HG02938 (cell line): ENCODE results near the gene DNTT.

ENCODE experiments used
- ATAC-seq: cut with Tn5 transposase; IDR thresholded peaks from one replicate; pipeline ENCODE4 v1.9.1; 2021; ENCODE audit warnings: mild to moderate bottlenecking, moderate library complexity; ENCODE audit not compliant: unreplicated experiment

The DNTT gene

DNA sequence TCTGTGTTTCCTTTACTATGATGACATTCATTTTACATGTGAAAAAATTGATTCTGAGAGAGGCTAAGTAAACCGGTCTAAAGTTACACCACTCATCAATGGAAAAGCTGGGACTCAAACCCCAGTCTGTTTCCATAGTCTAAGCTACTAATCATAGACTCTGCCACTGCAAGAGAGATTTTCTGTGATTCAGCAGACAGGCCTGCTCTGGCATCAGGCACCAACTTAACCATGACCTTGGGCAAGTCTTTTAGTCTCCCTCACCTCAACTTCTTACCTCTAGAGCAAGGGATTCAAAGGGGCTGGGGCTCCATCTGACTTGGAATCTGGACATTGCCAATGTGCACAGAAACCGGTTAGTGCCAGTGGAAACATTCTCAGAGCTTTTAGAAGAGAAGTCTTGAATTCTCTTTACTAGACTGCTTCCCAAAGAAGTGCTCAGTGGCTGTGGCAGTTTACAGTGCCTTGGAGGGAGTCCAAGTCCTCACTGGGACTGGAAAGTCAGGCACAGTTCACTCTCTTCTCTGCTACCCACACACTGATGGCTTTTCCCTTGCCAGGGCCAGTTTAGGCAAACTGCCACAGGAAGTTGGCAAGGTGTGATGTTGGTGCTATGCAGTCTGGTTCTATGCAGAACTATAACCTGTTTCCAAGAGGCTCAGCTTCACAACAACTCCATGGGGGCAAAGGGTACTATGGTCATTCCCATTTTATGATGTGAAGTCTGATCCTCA, 28.4 kb upstream of the DNTT start:
- ATAC-seq: no peak

DNA sequence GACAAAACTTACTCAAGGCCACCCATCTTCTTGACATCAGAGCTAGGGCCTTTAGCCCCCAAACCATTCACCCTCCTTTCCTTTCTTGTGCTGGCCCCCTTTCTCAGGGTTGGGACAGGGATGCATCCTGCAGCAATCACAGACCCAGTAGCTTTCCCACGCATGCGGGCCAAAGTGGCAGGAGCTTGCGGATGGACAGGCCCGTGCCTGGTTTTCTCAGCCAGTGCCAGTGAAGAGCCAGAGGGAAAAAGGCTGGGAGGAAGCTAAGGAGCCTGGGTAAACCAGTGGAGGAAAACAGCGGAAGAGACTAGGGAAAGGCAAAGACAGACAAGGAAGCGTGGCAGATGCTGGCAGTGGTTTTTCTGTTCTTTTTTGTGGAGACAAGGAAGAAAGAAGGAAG, 27.8 kb upstream of the DNTT start:
- no peak for ATAC-seq

DNA sequence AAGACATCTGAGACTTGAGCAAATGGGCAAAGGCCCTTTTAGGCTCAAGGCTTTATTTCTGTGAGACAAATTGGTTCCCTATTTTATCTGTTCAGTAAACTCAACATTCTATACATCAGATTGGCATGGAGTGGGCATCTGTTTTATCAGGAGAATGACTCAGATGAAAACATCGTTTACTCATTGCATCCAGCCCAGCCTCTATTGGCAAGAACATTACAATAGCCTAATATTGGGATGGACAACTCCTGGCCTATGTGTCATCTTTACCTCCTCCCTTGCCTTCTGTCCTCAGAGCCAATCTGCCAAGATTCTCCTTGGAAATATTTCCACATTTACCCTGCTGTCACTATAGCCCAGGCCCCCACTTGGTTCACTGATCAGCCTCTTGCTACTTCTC, 27.4 kb upstream of the DNTT start:
- no peak for ATAC-seq

DNA sequence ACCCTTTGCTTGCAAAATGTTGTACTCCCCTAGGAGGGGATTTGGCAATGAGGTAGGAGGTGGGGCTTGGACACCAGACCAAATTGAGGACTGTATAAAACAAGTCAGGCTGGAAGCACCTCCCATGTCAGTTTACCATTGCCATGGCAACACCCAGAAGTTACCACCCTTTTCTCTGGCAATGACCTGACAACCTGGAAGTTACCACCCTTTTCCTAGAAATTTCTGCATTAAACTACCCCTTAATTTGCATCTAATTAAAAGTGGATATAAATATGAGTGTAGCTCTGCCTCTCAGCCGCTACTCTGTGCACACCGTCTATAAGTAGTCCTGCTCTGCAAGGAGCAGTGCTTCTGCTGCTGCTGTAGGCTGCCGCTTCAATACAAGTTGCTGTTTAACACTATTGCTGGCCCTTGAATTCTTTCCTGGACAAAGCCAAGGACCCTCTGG, 25.0 kb upstream of the DNTT start:
- ATAC-seq: no peak

DNA sequence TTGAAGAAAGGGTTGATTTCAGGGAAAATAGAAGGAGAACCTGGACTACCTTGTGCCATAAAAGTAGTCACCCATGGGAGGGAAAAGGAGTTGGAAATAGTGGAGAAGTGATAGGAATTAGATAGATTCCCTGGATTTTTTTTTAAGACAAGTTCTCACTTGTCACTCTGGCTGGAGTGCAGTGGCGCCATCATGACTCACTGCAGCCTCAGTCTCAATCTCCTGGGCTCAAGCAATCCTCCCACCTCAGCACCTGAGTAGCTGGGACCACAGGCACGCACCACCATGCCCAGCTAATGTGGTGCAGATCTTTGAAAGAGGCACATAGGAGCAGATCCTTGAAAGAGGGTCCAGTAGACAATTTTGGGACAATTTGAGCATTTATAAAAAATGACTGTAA, 23.4 kb upstream of the DNTT start:
- no peak for ATAC-seq

DNA sequence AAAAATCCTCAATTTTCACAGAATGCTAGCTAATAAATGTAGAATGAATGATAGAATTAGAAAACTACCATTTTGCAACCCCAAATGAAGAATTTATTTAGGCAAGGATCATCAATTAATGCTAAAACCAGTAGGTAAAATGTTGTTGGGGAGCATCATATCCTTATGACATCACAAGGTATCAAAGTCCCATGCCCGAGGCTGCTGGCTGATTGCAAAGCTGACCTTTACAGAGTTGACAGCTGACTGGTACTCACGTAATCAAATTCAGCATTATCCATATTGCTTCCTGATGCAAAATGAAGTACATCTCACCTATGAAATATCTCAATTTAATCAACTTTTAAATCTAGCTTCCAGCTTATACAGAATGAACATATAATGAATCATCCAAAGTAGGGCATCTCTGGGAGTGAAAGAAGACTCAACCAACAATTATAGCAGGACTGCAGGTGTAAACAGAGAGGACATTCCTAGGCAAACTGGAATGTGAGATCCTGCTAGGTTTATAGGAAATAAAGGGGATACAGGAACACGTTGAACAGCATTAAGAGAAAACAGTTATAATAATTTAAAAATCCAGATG, 22.7 kb upstream of the DNTT start:
- ATAC-seq: no peak

DNA sequence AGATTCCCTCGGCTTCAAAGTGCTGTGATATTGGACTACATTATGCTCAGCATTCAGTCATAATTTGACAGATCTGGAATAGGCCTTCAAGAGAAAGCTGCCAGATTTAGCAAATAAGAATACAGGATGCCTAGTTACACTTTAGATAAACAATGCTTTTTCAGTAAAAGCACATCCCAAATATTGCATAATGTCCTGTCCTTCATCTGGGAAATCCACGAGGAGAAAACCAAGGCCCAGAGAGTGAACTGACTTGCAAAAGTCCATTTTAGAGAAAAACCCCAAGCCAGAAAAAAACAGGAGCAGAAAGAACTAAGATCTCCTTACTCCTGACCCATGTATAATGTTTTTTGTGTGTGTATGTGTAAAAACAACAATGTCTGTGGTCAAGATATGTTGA, 20.9 kb upstream of the DNTT start:
- no peak for ATAC-seq

DNA sequence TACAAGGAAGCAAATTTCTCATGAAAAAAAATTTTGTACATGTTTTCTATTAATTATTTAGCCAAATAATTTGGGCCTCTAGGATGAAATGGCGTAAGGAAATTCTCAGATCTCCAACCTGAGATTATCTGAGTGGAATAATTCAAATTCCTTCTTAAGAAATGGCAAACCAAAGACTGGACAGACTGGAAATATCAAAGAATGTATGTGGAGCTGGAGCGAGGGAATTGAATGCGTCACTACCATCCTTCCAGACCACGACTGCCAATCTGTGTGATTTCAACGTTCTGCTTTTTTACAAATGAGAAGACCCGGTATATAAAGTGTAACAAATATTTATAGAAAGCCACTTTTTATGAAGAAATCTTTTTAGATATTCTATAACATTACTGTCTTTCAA, 20.5 kb upstream of the DNTT start:
- no peak for ATAC-seq

DNA sequence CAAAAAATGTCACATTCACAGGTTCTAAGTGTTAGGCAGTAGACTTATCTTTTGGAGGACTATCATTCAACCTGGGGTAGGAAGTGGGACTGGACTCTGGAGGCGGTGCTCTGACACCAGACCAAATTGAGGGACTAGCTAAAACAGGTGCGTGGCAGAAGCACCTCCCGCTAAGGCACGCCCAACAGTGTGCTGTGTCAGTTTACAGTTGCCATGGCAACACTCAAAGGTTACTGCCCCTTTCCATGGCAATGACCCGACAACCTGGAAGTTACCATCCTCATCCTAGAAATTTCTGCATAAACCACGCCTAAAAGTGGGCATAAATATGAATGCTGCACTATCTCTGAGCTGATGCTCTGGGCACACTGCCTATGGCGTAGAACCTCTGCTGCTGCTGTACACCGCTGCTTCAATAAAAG, 18.9 kb upstream of the DNTT start:
- ATAC-seq: no peak

DNA sequence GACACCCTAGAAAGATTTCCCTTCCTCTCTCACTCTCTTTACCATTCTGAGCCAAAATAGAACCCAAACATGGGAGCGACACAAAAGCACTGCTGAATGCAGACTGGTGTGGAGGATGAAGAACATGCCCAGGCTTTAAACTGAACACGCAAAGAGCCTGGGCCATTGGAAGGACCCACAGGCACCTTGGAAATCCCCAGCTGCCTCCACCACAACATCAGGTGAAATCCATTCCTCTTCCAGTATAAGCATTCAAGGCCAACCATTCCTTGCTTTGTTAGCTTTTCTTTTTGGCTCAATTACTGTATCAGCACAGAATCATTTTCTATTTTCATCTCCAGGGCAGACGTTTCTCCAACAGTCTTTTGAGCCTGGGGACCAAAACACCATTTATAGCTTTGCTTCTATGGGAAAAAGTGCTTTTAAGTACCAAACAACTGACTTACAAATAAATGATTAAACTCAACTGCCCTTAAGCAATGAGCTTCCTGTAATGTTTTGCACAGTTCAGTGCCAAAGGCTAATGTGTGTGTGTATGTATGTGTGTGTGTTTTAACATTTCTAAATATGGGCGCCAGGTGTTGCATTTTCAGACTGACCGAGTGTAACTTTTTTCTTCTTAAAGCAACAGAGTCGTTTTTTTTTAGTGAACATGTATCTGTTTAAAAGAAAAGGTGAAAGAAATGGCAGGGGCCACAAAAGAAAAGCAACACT, 16.7 kb upstream of the DNTT start:
- ATAC-seq: peak; percentile 59

DNA sequence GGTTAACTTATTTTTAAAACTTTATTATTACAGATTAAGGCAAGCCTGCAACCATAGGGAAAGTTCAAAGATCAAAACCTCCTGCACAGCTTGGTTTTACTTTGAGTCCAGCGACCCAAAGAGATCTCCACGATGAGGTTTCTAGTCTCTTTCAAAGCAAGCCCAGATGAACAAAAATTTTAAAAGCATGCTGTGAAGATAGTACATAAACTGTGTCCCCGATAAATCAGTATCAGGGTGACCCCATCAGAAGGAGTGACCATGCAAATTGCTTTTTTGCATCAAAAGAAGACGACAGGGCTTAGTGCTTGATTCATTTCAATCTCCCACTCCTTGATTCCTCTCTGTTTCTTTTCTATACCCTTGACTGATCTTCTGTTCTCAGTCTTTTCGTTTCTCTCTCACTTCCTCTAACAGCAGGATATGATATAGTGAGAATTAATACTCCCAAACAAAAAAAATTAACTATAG, 16.0 kb upstream of the DNTT start:
- ATAC-seq: peak; percentile 62

DNA sequence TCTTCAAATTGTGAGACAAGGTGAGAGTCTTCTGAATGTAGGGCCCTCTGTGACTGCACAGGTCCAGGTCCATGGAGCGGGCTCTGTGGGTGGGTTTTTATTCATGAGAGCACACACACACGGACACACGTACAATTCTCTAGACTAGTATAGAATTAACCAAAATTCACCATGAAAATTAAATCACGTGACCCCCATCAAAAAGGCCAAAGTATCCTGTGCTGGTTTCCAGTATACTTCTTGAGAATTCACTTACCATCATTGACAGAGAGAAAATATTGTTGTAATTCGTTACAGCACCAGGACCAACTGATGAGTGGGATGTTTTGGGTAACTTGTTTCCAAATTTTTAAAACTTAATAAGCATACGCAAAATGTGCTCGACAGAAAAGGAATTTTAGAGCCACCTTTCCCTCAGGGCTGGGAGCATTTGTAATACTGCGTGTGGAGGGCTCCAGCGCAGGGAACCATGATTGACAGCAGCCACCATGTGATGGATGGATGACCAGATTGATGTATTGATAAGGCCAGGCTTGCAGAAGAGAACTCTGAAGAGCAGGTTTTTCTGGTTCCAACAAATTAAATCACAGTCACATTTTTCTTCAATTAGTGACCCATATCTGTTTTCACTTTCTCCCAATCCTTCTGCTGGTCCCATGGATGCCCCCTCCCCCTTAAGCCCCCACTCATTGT, 14.9 kb upstream of the DNTT start:
- no peak for ATAC-seq

DNA sequence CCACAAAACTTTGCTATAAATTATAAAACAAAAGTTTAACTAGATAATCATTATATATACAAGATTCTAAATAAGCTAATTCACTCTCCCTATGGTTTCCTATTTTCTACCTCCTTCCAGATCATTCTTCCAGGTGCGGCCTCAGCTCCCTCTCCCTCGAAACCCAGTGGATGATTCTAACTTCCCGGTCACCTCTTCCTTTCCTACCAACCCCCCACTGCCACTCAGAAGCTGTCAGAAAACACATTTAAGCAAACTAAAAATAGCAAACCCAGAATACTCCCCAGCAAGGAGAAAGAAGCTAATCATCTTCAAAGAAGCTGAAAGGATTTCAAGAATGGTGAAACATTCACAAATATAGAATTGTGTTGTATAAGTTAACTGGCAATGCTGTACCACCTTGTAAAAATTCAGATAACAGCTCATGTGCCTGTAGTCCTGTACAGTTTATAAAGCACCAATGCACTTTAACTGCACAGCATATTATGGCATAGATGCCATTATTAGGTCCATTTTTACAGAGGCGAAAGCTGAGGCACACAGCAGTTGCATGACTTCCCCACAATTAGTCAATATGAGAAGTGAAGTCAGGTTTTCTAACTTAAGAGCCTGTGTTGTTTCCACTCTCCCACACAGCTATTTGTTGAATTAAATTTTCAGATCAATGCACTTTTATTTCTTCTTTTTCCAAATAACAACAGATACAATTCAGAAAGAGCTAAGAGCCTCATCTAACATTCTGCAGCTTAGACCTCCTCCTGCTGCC, 13.7 kb upstream of the DNTT start:
- no peak for ATAC-seq

DNA sequence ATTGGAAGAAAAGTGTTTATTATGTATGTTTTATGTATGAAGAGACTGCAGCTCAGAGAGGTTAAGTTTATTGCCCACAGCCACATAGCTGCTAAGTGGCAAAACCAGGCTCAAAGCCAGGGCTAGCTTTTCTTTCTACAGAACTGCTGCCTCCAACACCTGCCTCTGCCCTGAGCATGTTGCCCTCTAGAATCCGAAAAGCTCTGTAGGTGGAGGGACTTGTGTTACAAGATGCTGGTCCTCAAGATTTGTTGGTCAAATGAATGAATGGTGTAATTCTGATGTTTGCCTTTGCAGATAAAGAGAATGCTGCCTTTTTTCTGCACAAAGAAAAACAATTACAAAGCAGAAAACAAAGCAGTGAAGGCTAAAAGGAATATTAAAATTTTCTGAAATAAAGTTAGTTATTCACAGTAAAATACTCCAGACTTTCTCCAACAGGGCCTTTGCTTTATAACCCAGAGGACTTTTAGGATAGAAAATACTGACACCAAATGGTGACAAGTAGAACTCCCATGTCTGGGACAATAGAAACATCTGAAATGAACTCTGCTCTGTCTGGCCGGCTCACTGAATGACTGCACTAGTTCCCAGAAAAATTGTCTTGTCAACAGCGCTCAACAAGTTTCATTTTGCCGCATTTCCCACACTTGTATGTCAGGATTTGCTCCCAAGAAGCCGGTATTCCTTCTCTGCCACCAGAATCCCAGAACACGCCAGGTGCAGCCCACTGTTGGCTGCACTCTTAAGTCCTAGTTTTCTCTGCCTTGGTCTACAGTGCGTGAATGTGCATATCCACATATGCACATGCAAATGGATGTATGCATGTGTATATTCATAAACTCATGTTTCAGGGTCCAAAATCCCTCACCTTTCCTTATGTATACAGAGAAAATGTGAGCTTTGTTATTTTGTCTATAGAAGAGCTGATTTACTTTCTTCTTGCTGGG, 11.0 kb upstream of the DNTT start:
- ATAC-seq: peak; percentile 57

DNA sequence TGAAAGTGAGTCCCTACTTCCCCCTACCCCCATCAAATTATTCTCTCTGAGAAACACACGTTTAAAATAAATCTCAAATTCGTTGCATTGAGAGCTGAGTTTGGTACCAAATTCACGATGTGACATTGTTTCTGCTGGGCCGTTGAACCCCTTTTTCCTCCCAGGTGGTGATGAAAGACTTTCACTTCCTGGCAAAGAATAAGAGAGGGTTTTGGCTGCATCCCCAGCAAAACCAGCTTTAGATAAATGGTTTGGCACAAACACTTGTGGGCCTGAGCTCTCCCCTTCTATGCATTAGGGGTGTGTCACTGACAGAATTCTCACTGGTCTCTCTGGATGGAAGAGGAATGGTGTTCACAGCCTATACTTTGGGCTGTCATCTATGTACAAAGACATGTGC, 8.8 kb upstream of the DNTT start:
- ATAC-seq: no peak

DNA sequence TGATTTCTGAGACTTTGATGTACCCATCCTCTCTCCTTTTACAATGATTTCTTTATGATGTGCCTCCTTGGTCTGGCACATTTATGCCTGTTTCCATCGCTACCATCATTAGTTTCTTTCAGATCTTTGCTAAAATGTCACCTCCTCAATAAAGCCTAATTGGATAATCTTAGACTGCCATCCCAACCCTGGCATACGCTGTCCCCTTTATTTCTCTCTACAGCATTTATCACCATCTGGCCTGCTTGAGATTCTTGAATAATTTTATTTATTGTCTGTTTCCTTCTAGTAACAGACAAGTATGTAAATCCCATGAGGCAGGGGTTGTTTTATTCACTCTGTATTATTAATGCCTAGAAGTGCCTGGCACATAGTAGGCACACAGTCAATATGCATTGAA, 6.7 kb upstream of the DNTT start:
- ATAC-seq: no peak

DNA sequence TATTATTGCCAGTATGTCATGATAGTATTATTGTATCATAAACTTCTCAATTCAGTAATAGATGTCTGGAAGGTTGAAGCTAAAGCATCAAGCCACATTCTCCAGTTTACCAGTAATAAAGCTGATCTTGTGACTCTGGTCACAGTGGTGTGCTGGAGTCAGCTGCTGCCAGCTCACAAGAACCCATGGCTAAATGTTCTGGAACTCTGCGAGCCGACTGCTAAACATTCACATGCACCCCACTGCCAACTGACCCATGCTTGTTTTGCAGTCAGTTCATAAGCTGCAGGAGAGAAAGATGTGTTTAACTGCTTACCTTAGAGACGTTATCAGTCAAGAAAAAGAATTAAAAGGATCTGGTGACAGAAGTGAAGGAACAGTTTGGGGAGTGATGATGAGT, 5.9 kb upstream of the DNTT start:
- no peak for ATAC-seq

DNA sequence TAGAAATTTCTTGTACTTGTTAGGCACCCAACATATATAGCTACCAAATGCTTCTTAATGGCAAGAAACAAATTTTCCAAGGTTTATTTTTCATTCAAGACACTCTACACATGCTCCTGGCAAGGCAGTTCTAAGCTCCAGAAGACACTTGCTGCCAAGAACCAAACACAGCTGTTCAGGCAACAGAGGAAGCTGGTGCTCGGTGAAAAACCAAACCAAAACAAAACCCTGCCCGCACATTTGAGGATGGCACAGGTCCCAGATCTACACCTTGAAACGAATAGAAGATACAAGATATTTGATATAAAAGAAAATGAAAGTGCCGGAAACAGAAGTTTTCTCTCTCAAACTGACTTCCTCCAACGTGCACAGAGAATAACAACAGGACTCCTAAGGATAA, 4.9 kb upstream of the DNTT start:
- ATAC-seq: no peak

DNA sequence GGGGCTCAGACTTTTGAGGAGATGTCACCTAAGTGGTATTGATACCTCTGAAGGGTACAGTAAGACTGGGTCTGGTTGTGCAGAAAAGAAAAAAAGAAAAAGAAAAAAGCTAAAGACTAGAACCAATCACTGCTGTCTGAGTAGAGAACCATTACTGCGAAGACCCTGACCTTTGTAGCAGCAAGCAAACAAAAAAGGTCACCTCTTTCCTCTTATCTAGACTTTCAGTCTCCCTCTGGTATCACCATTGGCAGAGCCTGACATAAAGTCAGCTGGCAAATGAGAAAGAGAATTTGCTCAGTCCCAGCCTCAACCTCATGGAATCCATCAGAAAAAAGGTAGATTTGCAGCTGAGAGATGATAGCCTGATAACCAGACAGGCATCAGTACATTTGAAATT, 2.6 kb upstream of the DNTT start:
- no peak for ATAC-seq

DNA sequence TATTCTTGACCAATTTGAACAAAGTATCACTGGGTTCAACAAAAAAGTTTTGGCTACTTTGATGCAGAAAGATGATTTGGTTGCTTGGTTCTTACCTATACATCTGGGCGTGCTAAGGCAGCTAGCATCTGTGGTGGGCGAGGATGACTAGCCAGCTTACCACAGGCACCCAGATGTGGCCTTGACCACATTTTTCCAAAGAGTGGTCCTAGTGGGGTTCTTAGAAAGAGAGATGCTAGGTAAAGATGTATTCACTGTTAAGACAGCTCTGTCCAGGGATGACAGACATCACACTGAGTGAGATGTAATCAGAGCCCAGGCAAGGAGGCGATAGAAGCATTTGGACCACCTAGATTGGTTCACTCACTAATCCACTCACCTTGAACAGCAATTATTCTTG, 785 bp downstream of the DNTT start:
- ATAC-seq: no peak
